ENCODE results near the gene OR4S1. TPM values are rescaled to one million over a fixed set of nuclear protein-coding genes. Genes with fewer than 3 reads are reported as not detected.
A peak's percentile ranks its signal among the peaks of the same experiment; 100 is the strongest.
"Not testable (repeated sequence)": the region's sequence is repeated elsewhere in the genome, so short reads cannot be mapped to it uniquely, and the experiment has no call there.

OR4S1 gene
- total RNA-seq = not detected

DNA sequence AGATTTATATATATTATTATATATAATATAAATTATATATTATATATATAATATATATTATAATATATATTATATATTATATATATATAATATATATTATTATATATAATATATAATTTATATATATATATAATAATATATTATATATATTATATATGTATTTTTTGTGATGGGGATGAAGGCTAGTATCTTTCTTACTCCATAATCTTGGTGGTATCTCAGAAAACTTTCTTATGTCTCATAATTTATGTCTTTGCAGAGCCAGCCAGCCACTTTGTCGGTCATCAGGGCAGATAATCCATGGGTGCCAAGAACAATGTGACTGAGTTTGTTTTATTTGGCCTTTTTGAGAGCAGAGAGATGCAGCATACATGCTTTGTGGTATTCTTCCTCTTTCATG is at the start of gene OR4S1:
TSS of gene OR4S1 (plus strand) at position 301 of the 400 bp plus-strand sequence. CDS start at position 301, 0 bp downstream.
- no peak for DNase-seq (ENCODE audit: low spot score)

DNA sequence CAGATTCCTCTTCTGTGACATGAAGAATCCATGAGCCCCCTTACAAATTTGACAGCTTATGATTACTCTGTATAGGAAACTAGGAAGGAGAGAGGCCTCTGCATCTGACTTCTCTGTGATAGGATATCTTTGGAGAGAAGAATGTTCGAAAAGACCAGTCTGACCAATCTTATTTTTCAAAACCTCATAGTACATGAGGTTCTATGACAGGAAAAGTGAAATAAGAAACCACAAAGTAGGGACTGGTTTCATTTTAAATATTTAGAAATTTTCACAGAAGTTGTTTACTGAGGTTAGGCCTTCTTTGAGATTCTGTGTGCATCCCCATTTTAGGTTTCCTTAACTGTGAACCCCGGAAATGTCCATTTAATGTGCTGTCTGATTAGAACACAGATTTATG is 44.4 kb upstream of the OR4S1 start:
- DNase-seq (ENCODE audit: low spot score) = no peak

GRCh38 chr11:48263423-48263911 is 42.6 kb upstream of the OR4S1 start, which contains the start of gene OR4X1:
TSS of gene OR4X1 (plus strand) at chr11:48263861. CDS start at chr11:48263861, 0 bp downstream.
- no peak for DNase-seq (ENCODE audit: low spot score)

GRCh38 chr11:48270621-48271020 is 35.4 kb upstream of the OR4S1 start:
- DNase-seq (ENCODE audit: low spot score) = no peak

DNA sequence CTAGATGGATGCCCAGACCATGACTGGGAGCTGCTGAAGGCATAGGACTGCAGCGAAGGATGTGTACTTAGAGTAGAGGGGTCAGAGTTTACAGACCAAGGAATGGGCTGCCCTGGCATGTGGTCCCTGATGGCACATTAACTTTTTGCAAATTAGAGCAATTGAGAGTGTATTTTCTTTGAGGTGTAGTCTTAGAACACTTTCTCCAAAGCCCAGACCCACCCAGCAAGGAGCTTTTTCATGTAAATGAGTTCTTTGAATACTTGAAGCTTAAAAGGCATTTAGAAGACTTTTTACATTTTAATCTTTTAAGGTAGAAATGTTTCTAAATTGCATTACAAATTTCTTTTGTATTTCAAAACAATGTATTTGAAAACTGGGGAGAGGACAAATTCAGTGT is 33.4 kb upstream of the OR4S1 start:
- DNase-seq (ENCODE audit: low spot score) = no peak

- peak; percentile 62 for DNase-seq (ENCODE audit: low spot score)
Measured at GRCh38 chr11:48307760-48308386, 1.9 kb downstream of the OR4S1 start.

DNA sequence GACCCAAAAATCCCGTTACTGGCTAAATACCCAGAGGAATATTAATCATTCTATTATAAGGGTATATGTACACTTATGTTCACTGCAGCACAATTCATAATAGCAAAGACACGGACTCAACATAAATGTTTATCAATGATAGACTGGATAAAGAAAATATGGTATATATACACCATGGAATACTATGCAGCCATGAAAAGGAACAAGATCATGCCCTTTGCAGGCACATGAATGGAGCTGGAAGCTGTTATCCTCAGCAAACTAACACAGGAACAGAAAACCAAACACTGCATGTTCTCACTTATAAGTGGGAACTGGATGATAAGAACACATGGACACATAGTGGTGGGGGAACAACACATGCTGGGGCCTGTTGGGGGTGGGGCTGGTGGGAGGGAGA is 7.6 kb downstream of the OR4S1 start:
- not testable (repeated sequence) for DNase-seq (ENCODE audit: low spot score)

- DNase-seq (ENCODE audit: low spot score) = not testable (repeated sequence)
Measured at GRCh38 chr11:48319813-48320212, 13.8 kb downstream of the OR4S1 start.

DNA sequence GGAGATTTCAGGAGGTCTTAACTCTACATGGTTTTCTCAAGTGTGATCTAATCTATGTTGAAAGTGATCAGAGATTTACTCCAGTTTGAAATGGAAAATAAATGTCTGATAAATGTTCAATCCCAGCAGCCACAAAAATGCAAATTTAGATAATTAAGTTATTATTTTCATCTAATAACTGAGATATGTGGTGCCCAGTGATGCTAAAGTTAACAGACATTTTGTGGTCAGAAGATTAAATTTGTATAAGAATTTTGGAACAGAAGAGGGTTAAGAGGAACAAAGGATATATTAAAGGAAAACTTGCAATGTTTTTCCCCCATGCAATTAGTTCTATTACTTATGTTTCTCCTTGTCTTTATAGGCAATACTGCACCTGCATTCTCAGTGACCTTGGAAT is 18.6 kb downstream of the OR4S1 start, which contains the start of gene OR4C3:
TSS of gene OR4C3 (plus strand) at position 301 of the 400 bp plus-strand sequence. CDS start 102 bp downstream, outside the sequence.
- not testable (repeated sequence) for DNase-seq (ENCODE audit: low spot score)

DNA sequence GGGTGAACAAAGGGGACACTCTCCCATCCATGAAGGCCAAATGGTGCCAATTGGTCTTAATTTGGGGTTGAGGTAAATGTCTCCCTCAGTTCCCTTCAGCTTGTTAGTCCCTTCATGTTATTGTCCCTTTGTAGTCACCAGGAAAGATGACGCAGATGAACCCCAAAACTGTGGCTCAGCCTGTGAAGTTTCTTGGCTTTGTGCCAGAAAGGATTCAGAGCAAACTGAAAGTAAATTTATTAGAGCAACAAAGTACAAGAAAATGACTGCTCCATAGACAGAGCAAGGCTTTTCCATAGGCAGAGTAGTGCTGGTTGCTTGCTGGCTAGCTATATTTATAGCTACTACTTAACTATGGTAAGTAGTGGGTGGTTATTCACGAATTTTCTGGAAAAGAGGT is 35.4 kb downstream of the OR4S1 start:
- DNase-seq (ENCODE audit: low spot score) = no peak

DNA sequence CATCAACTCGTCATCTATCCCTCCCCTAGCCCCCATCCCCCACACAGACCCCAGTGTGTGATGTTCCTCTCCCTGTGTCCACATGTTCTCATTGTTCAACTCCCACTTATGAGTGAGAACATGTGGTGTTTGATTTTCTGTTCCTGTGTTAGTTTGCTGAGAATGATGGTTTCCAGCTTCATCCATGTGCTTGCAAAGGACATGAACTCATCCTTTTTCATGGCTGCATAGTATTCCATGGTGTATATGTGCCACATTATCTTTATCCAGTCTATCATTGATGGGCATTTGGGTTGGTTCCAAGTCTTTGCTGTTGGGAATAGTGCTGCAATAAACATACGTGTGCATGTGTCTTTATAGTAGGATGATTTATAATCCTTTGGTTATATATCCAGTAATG is 36.5 kb downstream of the OR4S1 start:
- not testable (repeated sequence) for DNase-seq (ENCODE audit: low spot score)

- DNase-seq (ENCODE audit: low spot score) = not testable (repeated sequence)
Measured at GRCh38 chr11:48346286-48346685, 40.3 kb downstream of the OR4S1 start.

GRCh38 chr11:48354013-48354412 is 48.0 kb downstream of the OR4S1 start:
- no peak for DNase-seq (ENCODE audit: low spot score)

- DNase-seq (ENCODE audit: low spot score) = no peak
Measured at GRCh38 chr11:48354677-48355076, 48.7 kb downstream of the OR4S1 start.

Other genes starting within 250 kb of the OR4S1 start
- gene OR4B1, start 89.4 kb upstream of the OR4S1 start, total RNA-seq = not detected
- not detected for gene OR4X2, start 61.1 kb upstream of the OR4S1 start, total RNA-seq
- gene OR4X1, start 42.4 kb upstream of the OR4S1 start, total RNA-seq = not detected
- not detected for gene OR4C3, start 18.7 kb downstream of the OR4S1 start, total RNA-seq
- not detected for gene OR4C5, start 60.2 kb downstream of the OR4S1 start, total RNA-seq
- gene OR4A47, start 182.6 kb downstream of the OR4S1 start, total RNA-seq = not detected